K562 (cell line): Measurements from ENCODE around the gene DYNC1H1. TPM values are rescaled to one million over a fixed set of nuclear protein-coding genes. Genes with fewer than 3 reads are reported as not detected.

Experiments
- ATAC-seq: fragments of 200-7000 bp; cut with Tn5 transposase; 3 replicates; pipeline ENCODE4 v1.9.1; 2020; ENCODE audit warnings: moderate library complexity
- BruUV-seq: library from RNA; stranded (reverse); fragments of 400-500 nt; replicated peaks from 2 replicates; lab custom pipeline; 2021; lab: Mats Ljungman, UMichigan
- CTCF ChIA-PET: fragments of 300-600 bp; formaldehyde crosslinking; extraction: SDS; loops from one replicate; lab custom pipeline; 2021; ENCODE audit warnings: low intra/inter-chr PET ratio; lab: Yijun Ruan, JAX
- POLR2A ChIA-PET: fragments of 300-600, 350-650 bp; sonication (Branson Sonifier 250); formaldehyde crosslinking; extraction: SDS; loops from one replicate; lab custom pipeline; 2021; ENCODE audit warnings: antibody characterized with exemption, inconsistent platforms; lab: Yijun Ruan, JAX
- DNase-seq, 4 experiments: peaks; one replicate each; pipeline versions ENCODE4 v3.0.0 to v3.0.0-alpha.2; 2011 to 2018; ENCODE audit warnings: low spot score in 3 of 4, mixed read lengths in 3 of 4; ENCODE audit errors: extremely low read depth in 1 of 4
- FAIRE-seq: peaks from 2 replicates; lab custom pipeline; 2011; peaks lifted over from hg19 to GRCh38; lab: Jason Lieb, UNC
- H2AFZ ChIP-seq: 2 replicates; pipeline ENCODE4 v1.6.0; 2011; ENCODE audit warnings: low read depth, low read length, control low read depth, inconsistent platforms
- H3K27ac ChIP-seq: fragments of 200-600 bp; 3 replicates; pipeline ENCODE4 v1.8.0; 2011; ENCODE audit warnings: low read depth, mild to moderate bottlenecking, control low read depth, inconsistent platforms, low read length, moderate library complexity, mixed read lengths; ENCODE audit errors: extremely low read depth
- H3K27me3 ChIP-seq, 2 experiments: fragments of 300-600 bp in 1 of 2; 2 replicates in 1 of 2; 3 replicates in 1 of 2; pipeline versions ENCODE4 v1.6.0 to v1.8.0; 2011; ENCODE audit warnings: inconsistent platforms in 2 of 2, low read length in 2 of 2, mild to moderate bottlenecking in 1 of 2, mixed read lengths in 1 of 2, moderate library complexity in 1 of 2; ENCODE audit not compliant: control insufficient read depth in 2 of 2, insufficient read depth in 2 of 2
- H3K36me3 ChIP-seq: fragments of 300-600 bp; 3 replicates; pipeline ENCODE4 v1.8.0; 2011; ENCODE audit warnings: mild to moderate bottlenecking, low read length, inconsistent platforms; ENCODE audit not compliant: control insufficient read depth, insufficient read depth
- H3K4me1 ChIP-seq, 2 experiments: fragments of 200-600 bp in 1 of 2; replicated peaks in 1 of 2; 2 replicates in 1 of 2; 3 replicates in 1 of 2; pipeline versions ENCODE4 v1.5.1 to v1.8.0; 2011; ENCODE audit warnings: inconsistent platforms in 2 of 2, low read length in 2 of 2, mild to moderate bottlenecking in 1 of 2, mixed read lengths in 1 of 2, moderate library complexity in 1 of 2; ENCODE audit not compliant: control insufficient read depth in 2 of 2, insufficient read depth in 2 of 2
- H3K4me2 ChIP-seq: 2 replicates; pipeline ENCODE4 v1.6.1; 2011; ENCODE audit warnings: low read length, control low read depth, inconsistent platforms, mixed read lengths; ENCODE audit not compliant: insufficient read depth
- H3K4me3 ChIP-seq: fragments of 200-600 bp; sonication (generic), shearing (Covaris generic); 2 replicates; pipeline ENCODE4 v1.5.1; 2016; ENCODE audit warnings: control low read depth, inconsistent platforms
- H3K79me2 ChIP-seq: fragments of 200-600 bp; 3 replicates; pipeline ENCODE4 v1.8.0; 2011; ENCODE audit warnings: low read length, inconsistent platforms; ENCODE audit not compliant: control insufficient read depth, insufficient read depth
- H3K9ac ChIP-seq, 2 experiments: 2 replicates each; pipeline versions ENCODE4 v1.6.0 to v1.6.1; 2011; ENCODE audit warnings: low read depth in 2 of 2, low read length in 2 of 2, control low read depth in 1 of 2, inconsistent platforms in 1 of 2, mild to moderate bottlenecking in 1 of 2, mixed read lengths in 1 of 2; ENCODE audit not compliant: insufficient read depth in 1 of 2
- H3K9me1 ChIP-seq: one replicate; pipeline ENCODE4 v1.6.0; 2011; ENCODE audit warnings: inconsistent platforms, mild to moderate bottlenecking, low read length, moderate library complexity; ENCODE audit not compliant: control insufficient read depth, insufficient read depth
- H3K9me3 ChIP-seq: replicated peaks from 2 replicates; pipeline ENCODE4 v1.5.1; 2011; ENCODE audit warnings: low read depth, low read length, inconsistent platforms; ENCODE audit not compliant: control insufficient read depth, insufficient read depth
- H4K20me1 ChIP-seq: replicated peaks from 2 replicates; pipeline ENCODE4 v1.6.1; 2011; ENCODE audit warnings: low read length, inconsistent platforms, mixed read lengths; ENCODE audit not compliant: control insufficient read depth, insufficient read depth
- DPF2 ChIP-seq: fragments of 450-650 bp; IDR thresholded peaks from 2 replicates; pipeline ENCODE4 v1.6.1; 2016
- HDAC2 ChIP-seq: fragments of 450-650 bp; IDR thresholded peaks from 2 replicates; pipeline ENCODE4 v1.6.1; 2016; ENCODE audit warnings: mild to moderate bottlenecking
- HDAC3 ChIP-seq: fragments of 450-650 bp; IDR thresholded peaks from 2 replicates; pipeline ENCODE4 v1.6.1; 2018; ENCODE audit warnings: borderline replicate concordance, mild to moderate bottlenecking, moderate library complexity; ENCODE audit not compliant: partially characterized antibody
- JUN ChIP-seq, 2 experiments: sonication (generic) in 1 of 2; formaldehyde crosslinking in 1 of 2; IDR thresholded peaks; 2 replicates each; pipeline versions ENCODE4 v1.6.1 to v1.8.0; 2012 to 2022; ENCODE audit warnings: borderline replicate concordance in 2 of 2, mild to moderate bottlenecking in 2 of 2, improper control_type of control experiment in 1 of 2, low read depth in 1 of 2, low read length in 1 of 2, missing genetic modification reagents in 1 of 2
- KAT8 ChIP-seq: fragments of 450-650 bp; IDR thresholded peaks from 2 replicates; pipeline ENCODE4 v1.6.1; 2016; ENCODE audit warnings: low read depth, mild to moderate bottlenecking
- LEF1 ChIP-seq: fragments of 450-650 bp; IDR thresholded peaks from 2 replicates; pipeline ENCODE4 v1.6.1; 2016; ENCODE audit warnings: mild to moderate bottlenecking
- MYC ChIP-seq, 2 experiments: fragments of 250-450 bp in 1 of 2; sonication (Bioruptor Pico) in 1 of 2; IDR thresholded peaks; 2 replicates each; pipeline versions ENCODE4 v1.5.1 to v1.6.1; 2012 to 2021; ENCODE audit warnings: low read depth in 2 of 2, borderline replicate concordance in 1 of 2, improper control_type of control experiment in 1 of 2, low read length in 1 of 2, mild to moderate bottlenecking in 1 of 2, moderate library complexity in 1 of 2
- POLR2AphosphoS5 ChIP-seq: IDR thresholded peaks from 2 replicates; pipeline ENCODE4 v1.6.1; 2011; ENCODE audit warnings: mild to moderate bottlenecking, low read depth, low read length, moderate library complexity; ENCODE audit not compliant: control insufficient read depth, insufficient read depth
- RNF2 ChIP-seq: sonication (generic); IDR thresholded peaks from 2 replicates; pipeline ENCODE4 v1.6.1; 2016
- SIN3B ChIP-seq: fragments of 450-650 bp; IDR thresholded peaks from 2 replicates; pipeline ENCODE4 v1.6.1; 2017; ENCODE audit warnings: low read depth, mild to moderate bottlenecking, moderate library complexity
- ZBTB17 ChIP-seq: fragments of 450-650 bp; formaldehyde crosslinking; IDR thresholded peaks from 2 replicates; pipeline ENCODE4 v1.4.0; 2020; ENCODE audit warnings: mild to moderate bottlenecking
- ZHX1 ChIP-seq: fragments of 150-350 bp; conservative IDR thresholded peaks from 2 replicates; pipeline ENCODE4 v1.6.1; 2014; ENCODE audit warnings: low read length
- ZNF224 ChIP-seq: sonication (generic); formaldehyde crosslinking; IDR thresholded peaks from 2 replicates; pipeline ENCODE4 v1.8.0; 2022; ENCODE audit warnings: mild to moderate bottlenecking, missing genetic modification reagents
- ZNF232 ChIP-seq: sonication (generic); formaldehyde crosslinking; IDR thresholded peaks from 2 replicates; pipeline ENCODE4 v1.8.0; 2022; ENCODE audit warnings: mild to moderate bottlenecking, missing genetic modification reagents
- ZSCAN29 ChIP-seq: fragments of 450-650 bp; IDR thresholded peaks from 2 replicates; pipeline ENCODE4 v1.6.1; 2017
- WGBS: fragments of 100-300 bp; shearing (Covaris generic); methylation state at CpG from one replicate; pipeline ENCODE4 v1.1.6; 2016; ENCODE audit warnings: low coverage, mixed read lengths; ENCODE audit not compliant: insufficient coverage; ENCODE audit errors: missing lambda C conversion rate; 5-methylcytosine and 5-hydroxymethylcytosine counted together
- in situ Hi-C: fragments of 300-500 bp; cut with MboI; formaldehyde crosslinking; loops from 4 replicates; pipeline ENCODE4 v1.15.0; 2018; ENCODE audit warnings: inconsistent platforms, mixed read lengths
- intact Hi-C: fragments of 100-400 bp; cut with micrococcal nuclease; formaldehyde crosslinking; loops from 2 replicates; pipeline ENCODE4 v1.14.2; 2022
- polyA plus RNA-seq, 8 experiments: library from polyadenylated mRNA; depleted of rRNA in 4 of 8; stranded (reverse) in 5 of 8; unstranded in 3 of 8; fragments of >200 nt; fragmentation: Nextera tagmentation in 2 of 8; fragmentation: Illumina TruSeq in 1 of 8; extraction: Ambion mirVana in 2 of 8; extraction: Trizol in 1 of 8; gene quantifications; 2 replicates each; pipeline versions ENCODE4 v1.2.1 to v1.2.3, GENCODE V29; 2011 to 2014; ENCODE audit warnings: inconsistent platforms in 1 of 8, missing spikeins in 1 of 8
- total RNA-seq, 7 experiments: library from RNA; depleted of rRNA in 6 of 7; stranded (reverse); fragments of >200 nt in 6 of 7; fragmentation: Illumina TruSeq in 2 of 7; extraction: Trizol in 2 of 7; gene quantifications; 2 replicates each; pipeline versions ENCODE4 v1.2.1 to v1.2.3, GENCODE V29; 2011 to 2021; ENCODE audit warnings: low replicate concordance in 1 of 7
- TF ChIP-seq, protein P1 (sequence below): fragments of 450-650 bp; IDR thresholded peaks from 2 replicates; pipeline ENCODE4 v1.7.1; 2018; ENCODE audit warnings: mild to moderate bottlenecking, low read depth; ENCODE audit not compliant: partially characterized antibody
- TF ChIP-seq, protein P2 (sequence below): sonication (generic); formaldehyde crosslinking; IDR thresholded peaks from 2 replicates; pipeline ENCODE4 v1.8.0; 2022; ENCODE audit warnings: mild to moderate bottlenecking, low read depth, missing genetic modification reagents

The DYNC1H1 gene
- total and polyA plus RNA-seq, 9 of the 15 experiments (the other 6 are each of a cell fraction or from before 2014, with no cell fraction given) = 31.9 to 335 (median 115) TPM

DNA sequence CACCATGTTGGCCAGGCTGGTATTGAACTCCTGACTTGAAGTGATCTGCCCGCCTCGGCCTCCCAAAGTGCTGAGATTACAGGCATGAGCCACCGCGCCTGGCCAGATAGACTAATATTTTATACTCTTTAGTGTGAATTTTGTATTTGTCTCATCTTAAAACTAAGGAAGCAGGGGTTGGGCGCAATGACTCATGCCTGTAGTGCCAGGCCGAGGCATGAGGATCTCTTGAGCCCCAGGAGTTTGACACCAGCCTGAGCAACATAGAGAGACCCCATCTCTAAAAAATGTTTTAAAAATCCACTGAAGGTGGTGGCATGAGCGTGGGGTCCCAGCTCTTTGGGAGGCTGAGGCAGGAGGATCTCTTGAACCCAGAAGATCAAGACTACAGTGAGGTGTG, 9.0 kb downstream of the DYNC1H1 start:
- H2AFZ ChIP-seq = no peak overlapping the region
- H3K27ac ChIP-seq = no peak overlapping the region
- no peak for FAIRE-seq
- ATAC-seq = no peak
- H3K79me2 ChIP-seq = peaks cover 75% of the 10 kb centered on the region
- H3K9me1 ChIP-seq = no peaks in the 10 kb centered on the region
- ChIA-PET POLR2A (interaction anchor here (0.6 to 1.0 kb wide), 2 partner anchors 86 to 165 kb away, joined by 3 read pairs; no protein-coding TSS in a partner anchor), CTCF (no interaction called here)
- no peak overlapping the region for H3K4me3 ChIP-seq
- no peak overlapping the region for H3K4me2 ChIP-seq
- no peaks in the 10 kb centered on the region for H3K9me3 ChIP-seq
- H4K20me1 ChIP-seq = peaks cover 7% of the 10 kb centered on the region; the same call in 1 of the 2 replicates
- intact Hi-C loops = no loop called here
- no peak for DNase-seq
- BruUV-seq = no TSS peak
- H3K27me3 ChIP-seq = no peaks in the 10 kb centered on the region
- peak overlapping the region in 1 of 2 experiments; percentile 13; a peak in 1 of 4 replicates for H3K9ac ChIP-seq
- 98% methylated on average over 6 of the region's 7 CpGs for WGBS
- in situ Hi-C loops = no loop called here
- H3K4me1 ChIP-seq = peaks cover 0 to 10% of the 10 kb centered on the region in 2 experiments; a peak in 3 of 5 replicates
- H3K36me3 ChIP-seq = peaks cover 64% of the 10 kb centered on the region
- TF ChIP-seq ZHX1 (no peak), HDAC3 (no peak), LEF1 (no peak), RNF2 (no peak), POLR2AphosphoS5 (no peak), SIN3B (no peak), ZSCAN29 (no peak), JUN (IDR thresholded peaks at IDR 0.05; ENCODE audit: borderline replicate concordance, low read depth, low read length) (no peak), JUN (CRISPR knock-in tag; IDR thresholded peaks at IDR 0.05; ENCODE audit: borderline replicate concordance) (no peak), DPF2 (no peak), ZNF224 (CRISPR knock-in tag) (no peak), KAT8 (no peak), MYC (IDR thresholded peaks at IDR 0.05; ENCODE audit: low read depth, low read length) (no peak), MYC (CRISPR knock-in tag; IDR thresholded peaks at IDR 0.05; ENCODE audit: borderline replicate concordance, low read depth) (no peak), ZNF232 (CRISPR knock-in tag) (no peak), ZBTB17 (CRISPR knock-in tag) (no peak), HDAC2 (no peak)
- TF ChIP-seq, protein P1, sequence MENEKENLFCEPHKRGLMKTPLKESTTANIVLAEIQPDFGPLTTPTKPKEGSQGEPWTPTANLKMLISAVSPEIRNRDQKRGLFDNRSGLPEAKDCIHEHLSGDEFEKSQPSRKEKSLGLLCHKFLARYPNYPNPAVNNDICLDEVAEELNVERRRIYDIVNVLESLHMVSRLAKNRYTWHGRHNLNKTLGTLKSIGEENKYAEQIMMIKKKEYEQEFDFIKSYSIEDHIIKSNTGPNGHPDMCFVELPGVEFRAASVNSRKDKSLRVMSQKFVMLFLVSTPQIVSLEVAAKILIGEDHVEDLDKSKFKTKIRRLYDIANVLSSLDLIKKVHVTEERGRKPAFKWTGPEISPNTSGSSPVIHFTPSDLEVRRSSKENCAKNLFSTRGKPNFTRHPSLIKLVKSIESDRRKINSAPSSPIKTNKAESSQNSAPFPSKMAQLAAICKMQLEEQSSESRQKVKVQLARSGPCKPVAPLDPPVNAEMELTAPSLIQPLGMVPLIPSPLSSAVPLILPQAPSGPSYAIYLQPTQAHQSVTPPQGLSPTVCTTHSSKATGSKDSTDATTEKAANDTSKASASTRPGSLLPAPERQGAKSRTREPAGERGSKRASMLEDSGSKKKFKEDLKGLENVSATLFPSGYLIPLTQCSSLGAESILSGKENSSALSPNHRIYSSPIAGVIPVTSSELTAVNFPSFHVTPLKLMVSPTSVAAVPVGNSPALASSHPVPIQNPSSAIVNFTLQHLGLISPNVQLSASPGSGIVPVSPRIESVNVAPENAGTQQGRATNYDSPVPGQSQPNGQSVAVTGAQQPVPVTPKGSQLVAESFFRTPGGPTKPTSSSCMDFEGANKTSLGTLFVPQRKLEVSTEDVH = no peak
- TF ChIP-seq, protein P2, sequence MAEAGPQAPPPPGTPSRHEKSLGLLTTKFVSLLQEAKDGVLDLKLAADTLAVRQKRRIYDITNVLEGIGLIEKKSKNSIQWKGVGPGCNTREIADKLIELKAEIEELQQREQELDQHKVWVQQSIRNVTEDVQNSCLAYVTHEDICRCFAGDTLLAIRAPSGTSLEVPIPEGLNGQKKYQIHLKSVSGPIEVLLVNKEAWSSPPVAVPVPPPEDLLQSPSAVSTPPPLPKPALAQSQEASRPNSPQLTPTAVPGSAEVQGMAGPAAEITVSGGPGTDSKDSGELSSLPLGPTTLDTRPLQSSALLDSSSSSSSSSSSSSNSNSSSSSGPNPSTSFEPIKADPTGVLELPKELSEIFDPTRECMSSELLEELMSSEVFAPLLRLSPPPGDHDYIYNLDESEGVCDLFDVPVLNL (CRISPR knock-in tag) = no peak
